Activated CD8-positive, alpha-beta T cell treated with anti-CD3 and anti-CD28 coated beads, Interleukin-2, amount 10 ng/mL, durations not matched to agents 7 days and 5 days (primary cell): ENCODE measurements around the gene SLC7A14. TPM values are rescaled to one million over a fixed set of nuclear protein-coding genes. Genes with fewer than 3 reads are reported as not detected.

Source experiments
- ATAC-seq: fragments of 150-1000 bp; cut with Tn5 transposase; one replicate; pipeline ENCODE4 v1.10.0; 2021; ENCODE audit warnings: moderate library complexity
- CTCF ChIA-PET: fragments of 350-600 bp; sonication (Branson Sonifier 250); formaldehyde crosslinking; loops from one replicate; lab custom pipeline; 2021; ENCODE audit warnings: antibody characterized with exemption; lab: Charles Lee
- POLR2A ChIA-PET: fragments of 350-600 bp; sonication (Branson Sonifier 250); formaldehyde crosslinking; loops from one replicate; lab custom pipeline; 2021; ENCODE audit warnings: antibody characterized with exemption; lab: Charles Lee
- DNase-seq: peaks from one replicate; pipeline ENCODE4 v3.0.0-alpha.2; 2020
- H3K27ac Mint-ChIP-seq: one replicate; pipeline ENCODE4 v1.8.0; 2021; ENCODE audit warnings: mild to moderate bottlenecking, mixed read lengths
- H3K27me3 Mint-ChIP-seq: one replicate; pipeline ENCODE4 v1.8.0; 2021; ENCODE audit warnings: low read depth, mixed read lengths
- H3K36me3 Mint-ChIP-seq: one replicate; pipeline ENCODE4 v1.8.0; 2021; ENCODE audit warnings: low read depth, mixed read lengths
- H3K4me1 Mint-ChIP-seq: one replicate; pipeline ENCODE4 v1.8.0; 2021; ENCODE audit warnings: low read depth, mixed read lengths
- H3K4me3 Mint-ChIP-seq: one replicate; pipeline ENCODE4 v1.8.0; 2021; ENCODE audit warnings: mild to moderate bottlenecking, mixed read lengths
- H3K9me3 Mint-ChIP-seq: one replicate; pipeline ENCODE4 v1.8.0; 2022; ENCODE audit warnings: mixed read lengths; ENCODE audit not compliant: insufficient read depth
- total RNA-seq, 2 experiments: library from RNA; stranded (reverse); gene quantifications; one replicate each; pipeline ENCODE4 v1.2.3, GENCODE V29; 2021

SLC7A14 gene
- total RNA-seq, 2 experiments from 2014 or later = not detected

DNA sequence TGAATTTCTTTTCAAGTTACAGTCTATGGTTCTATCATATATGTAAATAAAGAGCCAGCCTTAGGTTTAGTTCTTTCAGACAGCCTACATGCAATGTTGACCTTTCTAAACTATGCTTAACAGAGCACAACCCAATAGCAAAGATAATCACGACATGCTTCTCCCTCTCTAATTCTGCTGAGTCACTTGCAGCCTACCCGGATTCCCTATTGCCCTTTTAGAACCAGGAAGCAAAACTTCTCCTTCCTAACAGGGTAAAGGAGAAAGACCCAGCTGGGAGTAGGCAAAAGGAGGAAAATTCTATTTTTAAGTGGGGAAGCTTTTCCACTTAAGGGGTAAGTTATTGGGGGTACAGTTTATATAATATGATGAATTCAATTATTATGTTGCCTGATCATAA, 79.3 kb downstream of the SLC7A14 start:
- ATAC-seq (no peak), DNase-seq (no peak)
- no peaks in the 10 kb centered on the region for H3K9me3 Mint-ChIP-seq
- CTCF ChIA-PET = no interaction called here
- POLR2A ChIA-PET = no interaction called here
- no peaks in the 10 kb centered on the region for H3K4me1 Mint-ChIP-seq
- peaks cover 18% of the 10 kb centered on the region for H3K27me3 Mint-ChIP-seq
- no peak overlapping the region for H3K4me3 Mint-ChIP-seq
- no peak overlapping the region for H3K27ac Mint-ChIP-seq
- H3K36me3 Mint-ChIP-seq = no peaks in the 10 kb centered on the region

GRCh38 chr3:170502297-170502696, 83.6 kb downstream of the SLC7A14 start:
- peaks cover 21% of the 10 kb centered on the region for H3K27me3 Mint-ChIP-seq
- DNase-seq = no peak
- no peaks in the 10 kb centered on the region for H3K9me3 Mint-ChIP-seq
- no peaks in the 10 kb centered on the region for H3K36me3 Mint-ChIP-seq
- H3K4me3 Mint-ChIP-seq = no peak overlapping the region
- CTCF ChIA-PET = no interaction called here
- peaks cover 2% of the 10 kb centered on the region for H3K4me1 Mint-ChIP-seq
- no peak for ATAC-seq
- no peak overlapping the region for H3K27ac Mint-ChIP-seq
- POLR2A ChIA-PET = no interaction called here

GRCh38 chr3:170500995-170501394, 84.9 kb downstream of the SLC7A14 start:
- Mint-ChIP-seq H3K4me3 (no peak overlapping the region), H3K36me3 (no peaks in the 10 kb centered on the region), H3K27me3 (peaks cover 14% of the 10 kb centered on the region), H3K9me3 (no peaks in the 10 kb centered on the region), H3K4me1 (peaks cover 2% of the 10 kb centered on the region), H3K27ac (no peak overlapping the region)
- ChIA-PET POLR2A (no interaction called here), CTCF (no interaction called here)
- no peak for ATAC-seq
- no peak for DNase-seq

- no peaks in the 10 kb centered on the region for H3K36me3 Mint-ChIP-seq
- H3K4me3 Mint-ChIP-seq = no peak overlapping the region
- no peak overlapping the region for H3K27ac Mint-ChIP-seq
- DNase-seq = no peak
- H3K27me3 Mint-ChIP-seq = peaks cover 14% of the 10 kb centered on the region
- ChIA-PET POLR2A (no interaction called here), CTCF (interaction anchor here (1.5 kb wide), 1 partner anchor 87 kb away, joined by 5 read pairs; no protein-coding TSS in a partner anchor)
- H3K9me3 Mint-ChIP-seq = no peaks in the 10 kb centered on the region
- peaks cover 2% of the 10 kb centered on the region for H3K4me1 Mint-ChIP-seq
- ATAC-seq = no peak
Measured at GRCh38 chr3:170500462-170500861, 85.4 kb downstream of the SLC7A14 start.

DNA sequence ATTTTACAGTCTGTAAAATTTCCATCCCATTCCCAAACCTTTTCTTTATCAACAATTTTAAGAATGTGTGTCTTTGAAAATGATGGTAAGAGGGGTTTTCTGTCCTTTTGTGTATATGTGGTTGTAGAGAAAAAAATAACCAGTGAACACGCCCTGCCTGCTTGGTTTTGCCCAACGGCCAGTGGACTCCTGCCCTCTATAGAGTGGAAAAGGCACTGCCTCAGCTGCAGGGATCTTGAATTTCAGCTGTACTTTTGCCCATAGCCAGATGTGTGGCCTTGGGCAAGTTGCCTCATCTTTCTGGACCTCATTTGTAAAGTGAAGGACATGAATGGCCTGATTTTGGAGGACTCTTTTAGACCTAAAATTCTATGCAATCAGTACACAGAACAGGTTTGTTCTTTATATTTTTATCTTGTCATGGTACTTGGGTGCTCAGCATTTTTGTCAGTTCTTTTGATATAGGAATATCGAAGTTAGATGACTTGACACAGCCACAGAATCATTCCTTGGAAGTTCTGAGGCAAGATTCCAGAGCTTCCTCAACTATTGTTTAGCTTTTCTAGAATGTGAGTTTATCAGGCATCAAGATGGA, 86.2 kb downstream of the SLC7A14 start:
- Mint-ChIP-seq H3K4me3 (no peak overlapping the region), H3K4me1 (peaks cover 2% of the 10 kb centered on the region), H3K9me3 (no peaks in the 10 kb centered on the region), H3K27ac (no peak overlapping the region), H3K27me3 (peaks cover 13% of the 10 kb centered on the region), H3K36me3 (no peaks in the 10 kb centered on the region)
- POLR2A ChIA-PET = no interaction called here
- CTCF ChIA-PET = interaction anchor here (1.0 to 1.8 kb wide), 3 partner anchors 81 to 86 kb away, joined by 3 to 6 read pairs (median 5); partner anchors contain the start of gene CLDN11
- DNase-seq (peak; percentile 25), ATAC-seq (no peak)

DNA sequence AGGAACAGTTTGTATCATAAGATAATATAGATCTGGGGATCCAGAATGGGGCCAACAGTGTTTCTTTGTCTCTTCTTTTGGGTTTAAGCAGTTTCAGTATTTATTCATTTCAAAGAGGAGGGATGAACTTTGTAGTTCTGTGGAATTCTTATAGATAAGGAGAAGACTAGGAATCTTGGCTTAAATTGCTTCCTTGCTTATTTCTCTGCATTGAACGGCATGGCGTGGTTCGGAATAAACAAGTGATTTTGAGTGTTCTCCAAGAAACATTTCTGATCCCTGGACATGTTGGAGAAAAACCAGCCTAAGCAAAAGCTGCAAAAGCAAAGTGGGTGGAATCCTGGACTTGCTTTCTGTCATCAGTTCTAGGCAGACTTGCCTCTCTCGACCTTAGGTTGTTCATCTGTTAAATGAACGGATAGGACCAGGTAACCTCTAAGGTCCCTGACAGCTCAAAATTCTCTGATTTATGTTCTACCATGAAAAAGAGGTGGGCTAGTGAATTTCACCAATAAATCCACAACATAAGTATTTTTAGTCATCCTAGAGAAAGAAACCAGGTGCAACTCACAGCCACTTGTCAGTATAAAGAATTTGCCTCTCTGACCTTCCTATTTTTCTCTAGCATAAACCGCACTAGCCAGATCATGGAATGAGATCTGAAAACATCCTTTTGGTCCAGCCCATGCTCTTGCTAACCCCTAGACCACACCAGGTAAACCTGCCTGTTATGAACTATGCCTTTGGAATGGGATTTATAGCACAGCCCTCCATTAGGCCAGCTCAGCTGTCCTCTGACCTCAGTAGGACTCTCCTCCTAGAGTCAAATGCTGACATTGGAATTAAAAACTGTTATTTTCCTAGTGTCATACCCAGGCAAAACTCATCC, 88.4 kb downstream of the SLC7A14 start:
- ATAC-seq (no peak), DNase-seq (no peak)
- H3K27me3 Mint-ChIP-seq = peaks cover 5% of the 10 kb centered on the region
- ChIA-PET CTCF (no interaction called here), POLR2A (no interaction called here)
- no peaks in the 10 kb centered on the region for H3K36me3 Mint-ChIP-seq
- H3K4me1 Mint-ChIP-seq = peaks cover 2% of the 10 kb centered on the region
- no peak overlapping the region for H3K27ac Mint-ChIP-seq
- H3K9me3 Mint-ChIP-seq = no peaks in the 10 kb centered on the region
- no peak overlapping the region for H3K4me3 Mint-ChIP-seq

DNA sequence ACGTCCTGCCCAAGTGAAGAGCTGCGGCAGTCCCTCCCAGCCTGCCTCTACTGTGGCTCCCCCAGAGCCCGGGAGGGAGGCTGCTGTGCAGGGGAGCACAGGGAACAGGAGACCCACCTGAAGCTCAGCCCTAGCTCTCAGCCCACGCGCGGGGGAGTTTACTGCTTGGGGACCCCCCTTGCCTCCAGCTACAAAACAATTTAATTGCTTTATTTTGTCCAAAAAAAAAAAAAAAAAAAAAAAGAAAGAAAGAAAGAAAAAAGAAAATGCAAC, 89.1 kb downstream of the SLC7A14 start:
- no peaks in the 10 kb centered on the region for H3K9me3 Mint-ChIP-seq
- ATAC-seq (no peak), DNase-seq (no peak)
- no peaks in the 10 kb centered on the region for H3K36me3 Mint-ChIP-seq
- ChIA-PET CTCF (no interaction called here), POLR2A (no interaction called here)
- no peak overlapping the region for H3K27ac Mint-ChIP-seq
- no peak overlapping the region for H3K4me3 Mint-ChIP-seq
- H3K4me1 Mint-ChIP-seq = peaks cover 2% of the 10 kb centered on the region
- peaks cover 2% of the 10 kb centered on the region for H3K27me3 Mint-ChIP-seq

GRCh38 chr3:170496026-170496867, 89.6 kb downstream of the SLC7A14 start:
- CTCF ChIA-PET = no interaction called here
- POLR2A ChIA-PET = interaction anchor here (0.6 kb wide), 1 partner anchor 98 kb away, joined by 3 read pairs; no protein-coding TSS in a partner anchor
- Mint-ChIP-seq H3K9me3 (no peaks in the 10 kb centered on the region), H3K27me3 (peaks cover 2% of the 10 kb centered on the region), H3K4me1 (peaks cover 2% of the 10 kb centered on the region), H3K36me3 (no peaks in the 10 kb centered on the region), H3K27ac (no peak overlapping the region), H3K4me3 (no peak overlapping the region)
- DNase-seq = no peak
- no peak for ATAC-seq

DNA sequence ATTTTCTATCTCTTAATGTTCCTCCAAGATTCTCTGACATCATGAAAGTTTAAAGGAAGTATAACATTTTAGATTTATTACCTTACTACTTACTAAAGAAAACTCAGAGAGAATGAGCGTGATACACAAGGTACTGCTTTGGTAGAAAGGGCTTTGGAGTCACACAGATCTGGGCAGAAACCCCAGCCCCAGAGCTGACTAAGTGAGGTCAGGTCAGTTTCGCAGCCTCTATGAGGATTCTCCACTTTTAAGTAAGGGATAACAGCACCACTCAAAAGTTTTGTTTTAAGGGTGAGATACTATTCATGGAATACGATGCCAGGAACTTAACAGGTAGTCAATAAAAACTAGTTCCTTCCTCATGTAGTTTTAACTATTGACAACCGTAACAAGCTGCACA, 91.1 kb downstream of the SLC7A14 start:
- Mint-ChIP-seq H3K27ac (no peak overlapping the region), H3K27me3 (peaks cover 2% of the 10 kb centered on the region), H3K4me1 (no peaks in the 10 kb centered on the region), H3K36me3 (no peaks in the 10 kb centered on the region), H3K4me3 (no peak overlapping the region), H3K9me3 (no peaks in the 10 kb centered on the region)
- DNase-seq = no peak
- ATAC-seq = no peak
- ChIA-PET CTCF (no interaction called here), POLR2A (no interaction called here)

- CTCF ChIA-PET = no interaction called here
- Mint-ChIP-seq H3K27me3 (peaks cover 2% of the 10 kb centered on the region), H3K27ac (no peak overlapping the region), H3K4me3 (no peak overlapping the region), H3K36me3 (no peaks in the 10 kb centered on the region), H3K9me3 (no peaks in the 10 kb centered on the region), H3K4me1 (no peaks in the 10 kb centered on the region)
- ATAC-seq = no peak
- POLR2A ChIA-PET = no interaction called here
- no peak for DNase-seq
Measured at GRCh38 chr3:170493712-170494182, 92.1 kb downstream of the SLC7A14 start.

DNA sequence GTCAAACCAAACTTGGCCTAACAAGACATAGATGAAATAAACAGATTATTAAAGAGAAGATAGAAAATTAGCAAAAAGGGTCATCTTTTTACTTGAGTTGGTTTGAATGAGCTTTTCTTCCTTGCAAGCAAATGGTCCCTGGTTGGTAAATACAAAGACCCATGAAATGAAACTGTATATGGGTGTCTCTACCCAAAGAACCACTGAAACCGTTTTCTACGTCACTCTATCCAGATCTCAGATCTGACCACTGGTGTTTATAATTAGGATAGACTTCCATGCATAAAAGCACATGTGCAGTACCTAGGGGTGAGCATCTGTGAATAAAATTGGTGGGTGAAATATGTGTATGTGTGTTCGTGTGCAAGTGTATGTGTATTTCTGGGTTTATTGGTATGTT, 94.0 kb downstream of the SLC7A14 start:
- Mint-ChIP-seq H3K27ac (no peak overlapping the region), H3K36me3 (no peaks in the 10 kb centered on the region), H3K4me3 (no peak overlapping the region), H3K27me3 (peaks cover 6% of the 10 kb centered on the region), H3K4me1 (no peaks in the 10 kb centered on the region), H3K9me3 (no peaks in the 10 kb centered on the region)
- DNase-seq (no peak), ATAC-seq (no peak)
- ChIA-PET CTCF (no interaction called here), POLR2A (no interaction called here)
